ENCODE results near the gene SPAG16.

Gene SPAG16

GRCh38 chr2:213288913-213289700 lies 4.8 kb downstream of the SPAG16 start:
- TF ChIP-seq CTCF (conservative IDR thresholded peaks at IDR 0.05): no peak
- no peak overlapping the region for H3K27ac ChIP-seq

GRCh38 chr2:213290501-213290900 lies 6.2 kb downstream of the SPAG16 start:
- H3K27ac ChIP-seq: no peak overlapping the region
- no peak for TF ChIP-seq CTCF (conservative IDR thresholded peaks at IDR 0.05)

- no peak for TF ChIP-seq CTCF (conservative IDR thresholded peaks at IDR 0.05)
- no peak overlapping the region for H3K27ac ChIP-seq
Observed at GRCh38 chr2:213296270-213296669, 12.0 kb downstream of the SPAG16 start.

GRCh38 chr2:213306316-213306942 lies 22.2 kb downstream of the SPAG16 start:
- no peak for TF ChIP-seq CTCF (conservative IDR thresholded peaks at IDR 0.05)
- H3K27ac ChIP-seq: no peak overlapping the region

GRCh38 chr2:213315168-213315876 lies 31.1 kb downstream of the SPAG16 start:
- TF ChIP-seq CTCF (conservative IDR thresholded peaks at IDR 0.05): no peak
- no peak overlapping the region for H3K27ac ChIP-seq

GRCh38 chr2:213316001-213316735 lies 31.9 kb downstream of the SPAG16 start:
- H3K27ac ChIP-seq: no peak overlapping the region; the same call in 1 of the 2 replicates
- TF ChIP-seq CTCF (conservative IDR thresholded peaks at IDR 0.05): no peak

- no peak overlapping the region for H3K27ac ChIP-seq
- no peak for TF ChIP-seq CTCF (conservative IDR thresholded peaks at IDR 0.05)
Observed at GRCh38 chr2:213317929-213318328, 33.7 kb downstream of the SPAG16 start.
